C4-2B (cell line): ENCODE measurements around the gene HOXA5.

Source experiments
- H3K27ac ChIP-seq: fragments of 450-650 bp; 2 replicates; pipeline ENCODE4 v1.5.1; 2017
- ZFX ChIP-seq: fragments of 450-650 bp; IDR thresholded peaks from 2 replicates; pipeline ENCODE4 v1.6.1; 2017
- TF ChIP-seq, protein P1 (sequence below): fragments of 450-650 bp; conservative IDR thresholded peaks from 2 replicates; pipeline ENCODE4 v1.5.1; 2017; ENCODE audit warnings: mild to moderate bottlenecking

Gene HOXA5

DNA sequence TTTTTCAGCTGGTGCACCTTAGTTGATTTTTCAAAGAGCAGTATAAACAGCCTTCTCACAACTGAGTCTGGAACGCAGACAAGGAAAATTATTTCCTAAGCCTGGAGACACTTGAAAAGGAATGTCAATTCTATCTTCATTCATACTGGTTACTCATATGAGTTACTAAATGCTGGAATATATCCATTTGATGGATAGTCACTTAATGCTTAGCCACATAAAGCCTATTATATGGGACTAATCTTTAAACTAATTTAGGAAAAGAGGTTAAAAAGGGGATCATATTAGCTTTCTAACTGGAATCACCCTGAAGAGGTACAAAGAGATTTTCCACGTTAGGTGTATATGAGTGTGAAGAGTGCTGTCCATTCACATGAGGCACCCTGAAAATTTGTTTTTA, 11.3 kb downstream of the HOXA5 start:
- TF ChIP-seq ZFX: no peak
- TF ChIP-seq, protein P1, sequence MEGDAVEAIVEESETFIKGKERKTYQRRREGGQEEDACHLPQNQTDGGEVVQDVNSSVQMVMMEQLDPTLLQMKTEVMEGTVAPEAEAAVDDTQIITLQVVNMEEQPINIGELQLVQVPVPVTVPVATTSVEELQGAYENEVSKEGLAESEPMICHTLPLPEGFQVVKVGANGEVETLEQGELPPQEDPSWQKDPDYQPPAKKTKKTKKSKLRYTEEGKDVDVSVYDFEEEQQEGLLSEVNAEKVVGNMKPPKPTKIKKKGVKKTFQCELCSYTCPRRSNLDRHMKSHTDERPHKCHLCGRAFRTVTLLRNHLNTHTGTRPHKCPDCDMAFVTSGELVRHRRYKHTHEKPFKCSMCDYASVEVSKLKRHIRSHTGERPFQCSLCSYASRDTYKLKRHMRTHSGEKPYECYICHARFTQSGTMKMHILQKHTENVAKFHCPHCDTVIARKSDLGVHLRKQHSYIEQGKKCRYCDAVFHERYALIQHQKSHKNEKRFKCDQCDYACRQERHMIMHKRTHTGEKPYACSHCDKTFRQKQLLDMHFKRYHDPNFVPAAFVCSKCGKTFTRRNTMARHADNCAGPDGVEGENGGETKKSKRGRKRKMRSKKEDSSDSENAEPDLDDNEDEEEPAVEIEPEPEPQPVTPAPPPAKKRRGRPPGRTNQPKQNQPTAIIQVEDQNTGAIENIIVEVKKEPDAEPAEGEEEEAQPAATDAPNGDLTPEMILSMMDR: no peak
- no peak overlapping the region for H3K27ac ChIP-seq

DNA sequence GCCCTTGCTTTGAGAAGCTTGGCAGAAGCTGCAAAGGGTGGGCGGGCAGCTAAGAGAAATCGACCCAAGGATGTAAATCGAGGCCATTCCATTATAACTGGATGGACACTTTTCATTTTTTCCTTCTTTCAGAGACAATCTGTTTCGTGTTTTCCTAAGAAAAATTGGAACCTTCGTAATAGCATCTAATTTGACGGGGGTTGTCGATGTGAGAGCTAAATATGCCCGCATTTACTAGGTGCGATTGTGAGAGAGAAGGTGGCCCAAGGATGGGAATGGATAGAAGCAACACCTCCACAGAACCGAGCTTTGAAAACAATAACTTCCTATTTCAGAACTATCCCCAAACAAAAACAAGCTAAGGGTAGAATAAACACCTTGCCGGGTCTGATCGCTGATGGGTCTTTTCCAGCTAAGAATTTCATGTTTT, 12.1 kb downstream of the HOXA5 start:
- H3K27ac ChIP-seq: peak overlapping the region; percentile 75
- TF ChIP-seq, protein P1: no peak
- TF ChIP-seq ZFX: no peak

DNA sequence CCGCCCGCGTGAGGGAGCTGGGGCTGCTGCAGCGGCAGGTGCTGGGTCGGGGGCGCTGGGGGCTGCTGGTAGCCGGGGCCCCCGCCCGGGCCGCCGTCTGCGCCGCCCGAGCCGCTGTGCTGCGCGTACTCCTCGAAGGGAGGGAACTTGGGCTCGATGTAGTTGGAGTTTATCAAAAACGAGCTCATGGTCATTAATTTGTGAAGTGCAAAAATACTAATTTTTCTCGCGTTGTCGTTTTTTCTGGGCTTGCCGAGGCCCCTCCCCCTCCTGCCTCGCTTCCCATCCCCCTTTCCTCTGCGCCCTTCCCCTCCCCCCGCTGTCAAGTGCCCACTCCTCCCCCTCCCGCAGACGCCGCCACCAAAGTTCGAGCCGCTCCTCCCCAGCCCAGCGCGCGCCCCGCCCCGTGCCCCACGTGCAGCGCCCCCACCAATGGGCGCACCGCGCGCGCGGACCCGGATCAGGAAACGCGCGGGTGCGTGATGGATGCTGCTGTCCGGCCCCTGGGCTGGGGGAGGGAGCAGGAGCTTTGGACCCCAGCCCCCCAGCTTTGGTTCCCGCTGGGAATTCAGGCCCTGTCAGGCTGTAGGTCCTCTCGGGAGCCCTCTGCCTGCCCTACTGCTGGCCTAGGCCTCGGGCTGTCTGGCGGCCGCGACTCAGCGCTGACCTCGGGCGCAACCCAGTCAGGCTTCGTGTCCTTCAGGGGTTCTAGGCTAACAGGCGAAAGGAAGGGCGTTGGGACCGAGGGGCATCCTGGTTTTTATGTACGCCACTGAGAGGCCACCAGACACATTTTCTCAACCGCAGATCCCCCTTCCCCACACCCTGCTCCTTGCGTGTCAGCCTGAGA, 12.7 kb downstream of the HOXA5 start, which contains the start of gene HOXA4:
Gene HOXA4, minus strand, starts transcription at position 218 of the 850 bp plus-strand sequence. Its CDS starts 24 bp downstream, at position 194.
- peak; percentile 27; the same call in 1 of the 2 replicates for TF ChIP-seq ZFX
- TF ChIP-seq, protein P1: no peak
- peak within 1 kb of the TSS; percentile 75 for H3K27ac ChIP-seq

DNA sequence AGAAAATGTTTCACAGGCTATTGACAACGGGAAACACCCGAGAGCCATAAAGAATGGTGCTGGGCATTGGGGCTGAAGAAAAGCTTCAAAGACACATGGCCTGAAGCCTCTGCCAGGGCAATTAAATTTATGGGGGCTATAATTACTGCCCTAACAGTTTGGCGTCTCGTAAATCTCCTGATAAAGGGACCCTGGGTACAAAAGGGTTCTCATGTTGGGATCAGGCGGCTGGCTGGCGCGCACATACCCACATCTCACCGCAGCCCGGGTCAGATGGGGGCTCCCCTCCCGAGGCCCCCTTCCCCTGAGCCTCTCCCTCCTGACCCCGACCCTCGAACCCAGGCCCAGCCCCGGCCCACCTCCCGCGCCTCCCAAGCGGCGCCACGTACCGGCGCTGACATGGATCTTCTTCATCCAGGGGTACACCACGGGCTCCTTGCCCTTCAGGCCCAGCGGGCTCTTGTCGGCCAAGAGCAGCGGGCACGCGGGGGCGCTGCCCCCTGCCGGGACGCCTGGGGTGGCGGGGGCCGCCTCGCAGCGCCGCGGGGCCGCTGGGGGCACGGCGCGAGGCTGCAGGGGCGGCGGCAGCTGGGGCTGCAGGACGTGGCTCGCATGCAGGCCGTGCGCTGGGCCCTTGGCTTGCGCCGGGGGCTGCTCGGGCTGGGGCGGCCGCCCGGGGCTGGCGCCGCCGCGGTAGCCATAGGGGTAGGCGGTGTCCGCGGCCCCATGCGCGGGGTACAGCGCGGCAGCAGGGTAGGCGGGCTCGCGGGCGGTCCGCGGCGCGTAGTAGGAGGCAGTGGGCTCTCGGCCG, 13.5 kb downstream of the HOXA5 start:
- peak overlapping the region; percentile 75 for H3K27ac ChIP-seq
- TF ChIP-seq, protein P1: peak; percentile 45
- peak; percentile 58 for TF ChIP-seq ZFX

DNA sequence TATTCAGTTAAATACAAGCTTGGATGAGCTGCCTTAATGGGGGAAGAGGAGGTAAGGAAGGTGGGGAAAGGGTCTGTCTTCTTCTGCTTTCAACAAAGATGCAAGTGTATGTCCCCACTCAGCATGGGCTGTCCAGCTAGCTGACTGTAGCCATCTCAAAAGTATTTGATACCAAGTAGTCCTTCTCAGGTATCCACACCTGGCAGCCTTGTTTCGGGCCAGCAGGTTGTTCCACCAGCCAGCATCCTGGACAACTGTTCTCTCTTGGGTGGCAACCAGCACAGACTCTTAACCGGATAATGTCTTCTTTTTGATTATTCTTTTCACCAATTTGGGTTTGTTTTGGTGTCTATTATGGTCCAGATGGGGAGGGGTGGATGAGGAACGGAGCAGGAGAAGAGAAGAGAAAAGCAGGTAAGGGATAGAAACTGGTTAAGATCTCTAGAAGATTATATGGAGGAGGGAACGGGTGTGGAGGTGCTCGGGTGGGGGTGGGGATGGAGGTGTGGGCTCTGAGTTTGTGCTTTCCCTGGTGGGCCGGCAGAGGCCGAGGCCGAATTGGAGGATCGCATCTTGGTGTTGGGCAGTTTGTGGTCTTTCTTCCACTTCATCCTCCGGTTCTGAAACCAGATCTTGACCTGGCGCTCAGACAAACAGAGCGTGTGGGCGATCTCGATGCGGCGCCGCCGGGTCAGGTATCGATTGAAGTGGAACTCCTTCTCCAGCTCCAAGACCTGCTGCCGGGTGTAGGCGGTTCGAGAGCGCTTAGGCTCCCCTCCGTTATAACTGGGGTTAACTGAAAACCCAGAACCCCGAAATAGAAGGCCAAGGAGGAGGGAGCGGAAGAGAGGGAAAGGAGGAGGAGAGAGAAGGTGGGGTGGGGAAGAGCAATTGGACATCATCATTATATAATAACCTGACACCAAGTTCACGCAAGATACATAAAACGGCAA, 14.4 kb downstream of the HOXA5 start:
- no peak overlapping the region for H3K27ac ChIP-seq
- TF ChIP-seq ZFX: no peak
- TF ChIP-seq, protein P1: no peak

DNA sequence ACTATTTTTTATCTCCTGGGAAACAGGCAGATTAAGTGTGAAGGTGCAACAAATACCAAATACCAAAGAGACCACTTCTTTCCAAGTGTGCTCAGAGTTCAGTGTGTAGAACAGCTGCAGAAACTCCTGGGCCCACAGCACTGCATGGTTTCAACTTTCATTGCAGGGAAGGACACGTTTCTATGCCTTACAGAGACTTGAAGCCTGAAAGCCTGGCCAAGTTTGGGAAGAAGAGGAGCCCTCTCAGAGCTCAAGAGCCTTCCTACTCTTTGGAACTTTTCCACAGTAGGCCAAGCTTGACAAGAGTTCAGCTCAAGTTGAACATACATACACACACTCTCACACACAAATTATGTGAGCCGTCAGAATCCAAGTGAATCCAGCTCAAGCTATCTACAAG, 15.4 kb downstream of the HOXA5 start:
- TF ChIP-seq, protein P1: no peak
- no peak for TF ChIP-seq ZFX
- no peak overlapping the region for H3K27ac ChIP-seq
